ENCODE results near the gene LHFPL3. TPM values are rescaled to one million over a fixed set of nuclear protein-coding genes. Genes with fewer than 3 reads are reported as not detected.

Gene LHFPL3
- total and polyA plus RNA-seq, 2 donors (not counting 1 experiment from before 2014, with no cell fraction given): not detected

GRCh38 chr7:104800307-104800706 lies 471.9 kb downstream of the LHFPL3 start:
- Histone ChIP-seq H3K9me3 (ENCODE audit: control insufficient read depth, insufficient read depth, low read depth, low read length) (no peaks in the 10 kb centered on the region), H2AFZ (ENCODE audit: low read length) (no peak overlapping the region), H3K79me2 (ENCODE audit: control insufficient read depth, insufficient read depth, low read length) (no peaks in the 10 kb centered on the region), H3K27me3 (ENCODE audit: control insufficient read depth, insufficient read depth, low read length) (no peaks in the 10 kb centered on the region), H3K9ac (ENCODE audit: insufficient read depth, low read length) (no peak overlapping the region), H3K4me2 (ENCODE audit: extremely low read depth, insufficient read depth, low read length) (no peak overlapping the region), H3K27ac (ENCODE audit: insufficient read depth, low read length) (no peak overlapping the region), H4K20me1 (ENCODE audit: control insufficient read depth, extremely low read depth, insufficient read depth, low read length) (no peaks in the 10 kb centered on the region), H3K36me3 (ENCODE audit: control insufficient read depth, insufficient read depth, low read length) (no peaks in the 10 kb centered on the region), H3K4me3 (replicated peaks in 1 of 4; ENCODE audit: control extremely low read depth in 1 of 4, insufficient read depth in 1 of 4, low read depth in 3 of 4, low read length in 4 of 4) (no peak overlapping the region), H3K4me1 (ENCODE audit: control insufficient read depth, extremely low read depth, insufficient read depth, low read length) (no peaks in the 10 kb centered on the region)
- TF ChIP-seq CTCF (conservative IDR thresholded peaks at IDR 0.05 in 1 of 2, IDR thresholded peaks at IDR 0.05 in 1 of 2; ENCODE audit: low read depth in 1 of 2, low read length in 2 of 2): no peak
- TF ChIP-seq EZH2 (IDR thresholded peaks at IDR 0.05; ENCODE audit: low read length, missing control alignments): no peak
- no peak for DNase-seq (ENCODE audit: low read depth in 2 of 2)

GRCh38 chr7:104801022-104801421 lies 472.6 kb downstream of the LHFPL3 start:
- DNase-seq (ENCODE audit: low read depth in 2 of 2): no peak
- no peaks in the 10 kb centered on the region for H3K9me3 ChIP-seq (ENCODE audit: control insufficient read depth, insufficient read depth, low read depth, low read length)

GRCh38 chr7:104803931-104804330 lies 475.5 kb downstream of the LHFPL3 start:
- Histone ChIP-seq H3K4me2 (ENCODE audit: extremely low read depth, insufficient read depth, low read length) (no peak overlapping the region), H3K4me3 (replicated peaks in 1 of 4; ENCODE audit: control extremely low read depth in 1 of 4, insufficient read depth in 1 of 4, low read depth in 3 of 4, low read length in 4 of 4) (no peak overlapping the region), H3K27me3 (ENCODE audit: control insufficient read depth, insufficient read depth, low read length) (no peaks in the 10 kb centered on the region), H4K20me1 (ENCODE audit: control insufficient read depth, extremely low read depth, insufficient read depth, low read length) (no peaks in the 10 kb centered on the region), H2AFZ (ENCODE audit: low read length) (no peak overlapping the region), H3K27ac (ENCODE audit: insufficient read depth, low read length) (no peak overlapping the region), H3K4me1 (ENCODE audit: control insufficient read depth, extremely low read depth, insufficient read depth, low read length) (no peaks in the 10 kb centered on the region), H3K9me3 (ENCODE audit: control insufficient read depth, insufficient read depth, low read depth, low read length) (no peaks in the 10 kb centered on the region), H3K36me3 (ENCODE audit: control insufficient read depth, insufficient read depth, low read length) (no peaks in the 10 kb centered on the region), H3K79me2 (ENCODE audit: control insufficient read depth, insufficient read depth, low read length) (no peaks in the 10 kb centered on the region), H3K9ac (ENCODE audit: insufficient read depth, low read length) (no peak overlapping the region)
- no peak for DNase-seq (ENCODE audit: low read depth in 2 of 2)
- TF ChIP-seq EZH2 (IDR thresholded peaks at IDR 0.05; ENCODE audit: low read length, missing control alignments) (no peak), CTCF (conservative IDR thresholded peaks at IDR 0.05 in 1 of 2, IDR thresholded peaks at IDR 0.05 in 1 of 2; ENCODE audit: low read depth in 1 of 2, low read length in 2 of 2) (no peak)

More at GRCh38 chr7:104801022-104801421, 472.6 kb downstream of the LHFPL3 start:
- no peaks in the 10 kb centered on the region for H4K20me1 ChIP-seq (ENCODE audit: control insufficient read depth, extremely low read depth, insufficient read depth, low read length)
- no peaks in the 10 kb centered on the region for H3K79me2 ChIP-seq (ENCODE audit: control insufficient read depth, insufficient read depth, low read length)
- no peak overlapping the region for H3K4me3 ChIP-seq (replicated peaks in 1 of 4; ENCODE audit: control extremely low read depth in 1 of 4, insufficient read depth in 1 of 4, low read depth in 3 of 4, low read length in 4 of 4)
- H3K27me3 ChIP-seq (ENCODE audit: control insufficient read depth, insufficient read depth, low read length): no peaks in the 10 kb centered on the region
- no peak overlapping the region for H3K4me2 ChIP-seq (ENCODE audit: extremely low read depth, insufficient read depth, low read length)
- H3K9ac ChIP-seq (ENCODE audit: insufficient read depth, low read length): no peak overlapping the region
- no peaks in the 10 kb centered on the region for H3K36me3 ChIP-seq (ENCODE audit: control insufficient read depth, insufficient read depth, low read length)
- no peak overlapping the region for H2AFZ ChIP-seq (ENCODE audit: low read length)
- TF ChIP-seq CTCF (conservative IDR thresholded peaks at IDR 0.05 in 1 of 2, IDR thresholded peaks at IDR 0.05 in 1 of 2; ENCODE audit: low read depth in 1 of 2, low read length in 2 of 2): no peak
- TF ChIP-seq EZH2 (IDR thresholded peaks at IDR 0.05; ENCODE audit: low read length, missing control alignments): no peak
- H3K4me1 ChIP-seq (ENCODE audit: control insufficient read depth, extremely low read depth, insufficient read depth, low read length): no peaks in the 10 kb centered on the region
- no peak overlapping the region for H3K27ac ChIP-seq (ENCODE audit: insufficient read depth, low read length)

All from fibroblast of lung (primary cell).